HG03175 (cell line): ENCODE measurements around the gene C6orf62.
"Not testable (repeated sequence)": the region's sequence is repeated elsewhere in the genome, so short reads cannot be mapped to it uniquely, and the experiment has no call there.

Experiments used
- ATAC-seq: cut with Tn5 transposase; IDR thresholded peaks from one replicate; pipeline ENCODE4 v1.9.1; 2021; ENCODE audit warnings: mild to moderate bottlenecking, moderate library complexity; ENCODE audit not compliant: unreplicated experiment

Gene C6orf62

GRCh38 chr6:24702720-24703282, 16.2 kb downstream of the C6orf62 start:
- ATAC-seq = no peak

GRCh38 chr6:24699521-24700359, 19.2 kb downstream of the C6orf62 start:
- no peak for ATAC-seq

GRCh38 chr6:24696097-24696496, 22.9 kb downstream of the C6orf62 start:
- no peak for ATAC-seq

DNA sequence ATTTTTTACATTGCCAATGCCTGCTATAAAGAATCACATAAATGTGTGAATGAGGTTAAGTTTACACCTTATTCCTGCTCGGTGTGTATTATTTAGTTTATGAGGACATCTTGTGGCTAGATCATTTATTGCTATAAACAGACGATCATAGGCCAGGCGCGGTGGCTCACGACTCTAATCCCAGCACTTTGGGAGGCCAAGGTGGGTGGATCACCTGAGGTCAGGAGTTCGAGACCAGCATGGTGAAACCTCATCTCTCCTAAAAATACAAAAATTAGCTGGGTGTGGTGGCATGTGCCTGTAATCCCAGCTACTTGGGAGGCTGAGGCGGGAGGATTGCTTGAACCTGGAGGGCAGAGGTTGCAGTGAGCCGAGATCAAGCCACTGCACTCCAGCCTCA, 23.3 kb downstream of the C6orf62 start:
- peak; percentile 63 for ATAC-seq

GRCh38 chr6:24694198-24694597, 24.8 kb downstream of the C6orf62 start:
- ATAC-seq = no peak

GRCh38 chr6:24692848-24693592, 25.9 kb downstream of the C6orf62 start:
- no peak for ATAC-seq

- ATAC-seq = no peak
Measured at GRCh38 chr6:24692415-24692814, 26.5 kb downstream of the C6orf62 start.

DNA sequence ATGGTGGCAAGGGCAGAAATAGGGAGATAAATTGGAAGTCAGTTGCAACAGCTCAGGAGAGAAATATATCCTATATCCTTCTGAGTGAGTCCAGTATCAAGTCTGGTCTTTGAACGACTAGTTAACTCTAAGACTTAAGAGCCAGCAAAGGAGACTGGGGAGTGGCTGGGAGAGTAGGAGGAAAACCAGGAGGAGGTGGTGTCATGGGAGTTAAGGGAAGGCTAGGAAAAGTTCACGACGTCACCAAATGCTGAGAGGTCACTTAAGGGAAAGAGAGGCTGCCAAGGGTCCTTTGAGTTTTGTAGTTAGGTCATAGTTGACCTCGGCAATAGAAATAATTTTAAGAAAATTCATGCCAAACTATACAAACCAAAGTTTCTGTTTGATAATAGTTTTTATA, 27.0 kb downstream of the C6orf62 start:
- no peak for ATAC-seq

DNA sequence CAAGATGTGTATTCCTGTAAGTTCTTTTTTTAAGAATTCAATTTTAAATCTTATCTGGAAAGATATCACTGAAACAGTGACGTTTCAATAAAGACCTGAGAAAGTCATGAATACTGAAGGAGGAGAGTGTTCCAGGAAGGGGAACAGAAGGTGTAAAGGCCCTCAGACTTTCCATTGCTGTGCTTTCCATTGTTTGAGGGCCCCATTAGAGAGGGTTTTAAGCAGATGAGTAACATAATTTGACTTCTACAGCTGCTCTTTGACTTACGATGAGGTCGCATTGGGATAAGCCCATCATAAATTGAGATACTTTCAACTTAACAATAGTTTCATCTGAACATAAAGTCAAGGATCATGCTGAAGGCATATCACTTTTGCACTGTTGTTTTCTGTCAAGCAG, 27.4 kb downstream of the C6orf62 start:
- no peak for ATAC-seq

GRCh38 chr6:24690593-24690992, 28.4 kb downstream of the C6orf62 start:
- no peak for ATAC-seq

GRCh38 chr6:24689964-24690363, 29.0 kb downstream of the C6orf62 start:
- ATAC-seq = no peak

DNA sequence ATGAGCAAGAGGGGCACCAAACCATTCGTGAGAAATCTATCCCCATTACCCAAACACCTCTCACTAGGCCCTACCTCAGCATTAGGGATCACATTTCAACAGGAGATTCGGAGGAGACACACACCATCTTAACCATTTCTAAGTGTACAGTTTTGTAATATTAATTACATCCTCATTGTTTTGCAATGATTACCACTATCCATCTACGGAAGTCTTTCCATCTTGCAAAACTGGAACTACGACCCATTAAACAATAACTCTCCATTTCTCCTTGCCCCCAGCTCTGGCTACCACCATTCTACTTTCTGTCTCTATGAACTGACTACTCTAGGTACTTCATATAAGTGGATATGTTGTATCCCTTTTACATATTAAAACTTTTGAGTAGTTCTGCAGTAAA, 32.0 kb downstream of the C6orf62 start:
- no peak for ATAC-seq

GRCh38 chr6:24686408-24686807, 32.5 kb downstream of the C6orf62 start:
- ATAC-seq = no peak

- ATAC-seq = no peak
Measured at GRCh38 chr6:24683297-24684296, 35.4 kb downstream of the C6orf62 start.

DNA sequence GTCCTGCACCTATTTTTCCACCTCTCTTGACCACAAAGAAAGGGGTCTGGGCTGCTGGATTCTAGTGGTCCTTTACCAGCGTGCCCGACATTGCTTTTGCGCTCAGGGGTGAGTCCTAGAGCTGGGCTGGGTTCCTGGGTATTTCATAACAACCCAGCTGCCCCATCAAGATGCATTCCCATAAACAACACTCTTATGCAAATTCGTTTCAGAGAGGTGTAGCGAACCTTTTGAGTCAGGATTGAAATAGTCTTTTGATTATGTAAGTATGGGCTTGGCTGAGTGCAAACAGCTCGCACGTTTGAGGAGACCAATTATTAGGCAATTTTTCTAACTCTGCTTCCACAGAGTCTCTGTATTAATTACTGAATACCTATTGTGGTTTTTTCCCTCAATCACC, 38.4 kb downstream of the C6orf62 start:
- no peak for ATAC-seq

- not testable (repeated sequence) for ATAC-seq
Measured at GRCh38 chr6:24678792-24679352, 40.1 kb downstream of the C6orf62 start.

- no peak for ATAC-seq
Measured at GRCh38 chr6:24673625-24674024, 45.3 kb downstream of the C6orf62 start.

DNA sequence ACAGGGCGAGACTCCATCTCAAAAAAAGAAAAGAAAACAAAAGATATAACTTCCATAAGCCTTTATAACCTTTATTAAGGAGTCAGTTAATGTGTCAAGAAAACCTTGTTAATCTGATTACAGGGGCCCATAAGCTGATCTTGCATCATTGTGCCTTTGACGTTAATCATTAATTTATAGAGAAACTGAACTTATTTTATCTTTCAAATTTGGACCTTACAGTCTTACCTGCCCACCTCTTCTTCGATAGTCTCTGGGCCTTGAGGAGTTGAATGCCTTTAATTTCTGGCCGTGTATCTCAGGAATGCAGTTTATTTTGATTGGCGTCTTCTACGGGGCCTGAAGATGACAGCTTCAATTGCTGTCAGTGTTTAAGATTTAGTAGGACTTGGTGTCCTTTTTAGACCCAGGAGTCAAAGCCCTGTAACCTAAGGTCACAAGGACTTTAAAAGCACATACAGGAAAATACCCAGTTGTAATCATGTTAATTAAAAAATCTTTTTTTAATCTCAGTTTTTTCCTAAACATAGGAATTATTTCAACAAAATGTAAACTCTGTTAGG, 46.3 kb downstream of the C6orf62 start:
- ATAC-seq = no peak

GRCh38 chr6:24671077-24671476, 47.9 kb downstream of the C6orf62 start:
- not testable (repeated sequence) for ATAC-seq

DNA sequence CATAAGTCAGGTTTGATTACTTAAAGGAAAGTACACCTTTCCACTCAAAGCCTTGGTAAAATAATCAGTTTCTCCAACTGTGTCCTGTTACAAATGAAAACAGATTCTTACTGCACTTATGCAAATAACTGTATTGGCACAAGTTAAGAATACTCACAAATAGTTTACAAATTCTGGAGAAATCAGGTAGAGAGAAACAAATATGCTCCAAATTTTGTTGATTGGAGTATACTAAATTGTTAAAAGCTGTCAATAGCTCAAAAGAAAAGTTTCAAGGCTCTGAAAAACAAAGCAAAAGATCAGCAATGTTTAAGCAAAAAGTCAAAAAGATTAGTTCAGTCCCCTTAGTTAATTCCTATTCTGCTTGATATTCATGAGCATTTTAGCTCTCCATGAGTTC, 48.5 kb downstream of the C6orf62 start:
- not testable (repeated sequence) for ATAC-seq
